ENCODE measurements around the gene THRB.

GRCh38 chr3:24344784-24345439 is 149.7 kb downstream of the THRB start:
- no peak for TF ChIP-seq CTCF (IDR thresholded peaks at IDR 0.05)
- TF ChIP-seq POLR2AphosphoS5 (IDR thresholded peaks at IDR 0.05; ENCODE audit: insufficient read depth in 1 of 2, low read depth in 1 of 2): no peak

Measured in vagina (tissue), 2 donors.